Heart right ventricle (tissue), 16 donors: Measurements from ENCODE around the gene DESI2. TPM values are rescaled to one million over a fixed set of nuclear protein-coding genes. Genes with fewer than 3 reads are reported as not detected.

ENCODE experiments used
- ATAC-seq, 8 donors: fragments of 200-7000 bp; cut with Tn5 transposase; one replicate each; pipeline ENCODE4 v1.9.1; 2020; ENCODE audit warnings: mild to moderate bottlenecking in 8 of 8, moderate library complexity in 8 of 8, moderate number of reproducible peaks in 1 of 8
- DNase-seq, 2 donors: peaks; one replicate each; pipeline ENCODE4 v3.0.0-alpha.2; 2020
- H3K27ac ChIP-seq, 10 donors: fragments of 200-600 bp; sonication (generic) in 2 of 10; one replicate each; pipeline versions ENCODE4 v1.5.0 to v1.8.0; 2020 to 2022; ENCODE audit warnings: mild to moderate bottlenecking in 3 of 10
- H3K27me3 ChIP-seq, 7 donors: fragments of 200-600 bp; one replicate each; pipeline ENCODE4 v1.8.0; 2021 to 2022; ENCODE audit warnings: mild to moderate bottlenecking in 2 of 7
- H3K36me3 ChIP-seq, 9 donors: fragments of 200-600 bp; sonication (generic) in 1 of 9; one replicate each; pipeline versions ENCODE4 v1.5.0 to v1.8.0; 2020 to 2022; ENCODE audit warnings: mild to moderate bottlenecking in 2 of 9
- H3K4me1 ChIP-seq, 9 donors: fragments of 200-600 bp; sonication (generic) in 1 of 9; one replicate each; pipeline versions ENCODE4 v1.5.0 to v1.8.0; 2020 to 2022; ENCODE audit warnings: mild to moderate bottlenecking in 4 of 9
- H3K4me3 ChIP-seq, 10 donors: fragments of 200-600 bp; sonication (generic) in 2 of 10; one replicate each; pipeline versions ENCODE4 v1.5.0 to v1.8.0; 2020 to 2022; ENCODE audit warnings: mild to moderate bottlenecking in 7 of 10, moderate library complexity in 2 of 10
- H3K9me3 ChIP-seq, 11 donors: fragments of 200-600 bp in 10 of 11; sonication (generic) in 2 of 11; one replicate each; pipeline versions ENCODE4 v1.5.0 to v1.8.0; 2013 to 2022; ENCODE audit warnings: mild to moderate bottlenecking in 2 of 11, control low read depth in 1 of 11, moderate library complexity in 1 of 11
- WGBS, 2 donors: extraction: QIAGEN DNeasy Blood & Tissue Kit; methylation state at CpG; one replicate each; pipeline ENCODE4 v1.1.7; 2013; ENCODE audit warnings: inconsistent platforms in 1 of 2; 5-methylcytosine and 5-hydroxymethylcytosine counted together
- intact Hi-C, 10 donors: fragments of 100-400 bp; cut with DNase I; formaldehyde crosslinking; loops; one replicate each; pipeline versions ENCODE4 v1.11.1 to v1.14.2; 2022
- polyA plus RNA-seq, 2 donors: library from polyadenylated mRNA; stranded (reverse); fragments of 200-250 nt; gene quantifications; one replicate each; pipeline ENCODE4 v1.2.3, GENCODE V29; 2013
- total RNA-seq, 10 donors: library from RNA; stranded (reverse); fragmentation: NEBNext Ultra II Directional in 3 of 10; extraction: Animal tissue kit (Norgen Biotek cat#: 25700) in 3 of 10; gene quantifications; one replicate each; pipeline versions ENCODE4 v1.2.1 to v1.2.4, GENCODE V29; 2021 to 2023
- TF ChIP-seq, protein P1 (sequence below), 9 donors: fragments of 200-600 bp; sonication (generic) in 2 of 9; IDR thresholded peaks; one replicate each; pipeline versions ENCODE4 v1.5.0 to v1.8.0; 2021 to 2022; ENCODE audit warnings: antibody characterized with exemption in 9 of 9, mild to moderate bottlenecking in 5 of 9, moderate library complexity in 1 of 9
- donor health status: Arrhythmogenic right ventricular cardiomyopathy.
- donor health status: ischemic (EF 13 %, LVEDD 7.1; RV severe dilation, severe dysfunction).
- donor health status: healthy with polysubstance abuse.
- donor health status: DM: no; HTN: yes; CAD: no.
- donor health status: DM: no; HTN: no; CAD: no.
- donor health status: ischemic (EF 25% LVEDD 6.9; RV normal size, moderate dysfunction).
- donor health status: ischemic (EF 25% LVEDD 5.7; RV mildly dilated, moderate dysfunction).
- donor health status: healthy.
- donor health status: DM: yes; HTN: yes; CAD: no.
- donor health status: Ischemic cardiomyopathy.
- donor health status: ischemic (EF 35%, LVEDD 5.7; RV mildly dilated, moderate dysfunction).
- donor health status: nonischemic (EF 11% LVEDD 7.7; RV severe dilation, severe dysfunction).
- donor health status: DM: yes; HTN: yes; CAD: no.
- donor health status: PGD.
- donor health status: ischemic (EF 29% LVEDD 5.4; RV normal size, mild dysfunction).
- donor health status: nonischemic (EF 23%, LVEDD 6.1; RV moderate dilation, normal function).

DESI2 gene
- total and polyA plus RNA-seq, 12 donors = 11.7 to 24.0 (median 20.5) TPM

GRCh38 chr1:244645414-244645813 is 7.5 kb upstream of the DESI2 start:
- Histone ChIP-seq H3K9me3 (no peaks in the 10 kb centered on the region), H3K27me3 (peaks cover 0 to 3% (median 0%) of the 10 kb centered on the region in 7 donors), H3K4me3 (no peak overlapping the region), H3K4me1 (no peaks in the 10 kb centered on the region), H3K36me3 (no peaks in the 10 kb centered on the region), H3K27ac (no peak overlapping the region)
- 77 to 79% methylated on average over 6 of the region's 6 CpGs for WGBS, 2 donors
- no peak for ATAC-seq
- intact Hi-C loops = no loop called here
- DNase-seq = no peak
- TF ChIP-seq, protein P1, sequence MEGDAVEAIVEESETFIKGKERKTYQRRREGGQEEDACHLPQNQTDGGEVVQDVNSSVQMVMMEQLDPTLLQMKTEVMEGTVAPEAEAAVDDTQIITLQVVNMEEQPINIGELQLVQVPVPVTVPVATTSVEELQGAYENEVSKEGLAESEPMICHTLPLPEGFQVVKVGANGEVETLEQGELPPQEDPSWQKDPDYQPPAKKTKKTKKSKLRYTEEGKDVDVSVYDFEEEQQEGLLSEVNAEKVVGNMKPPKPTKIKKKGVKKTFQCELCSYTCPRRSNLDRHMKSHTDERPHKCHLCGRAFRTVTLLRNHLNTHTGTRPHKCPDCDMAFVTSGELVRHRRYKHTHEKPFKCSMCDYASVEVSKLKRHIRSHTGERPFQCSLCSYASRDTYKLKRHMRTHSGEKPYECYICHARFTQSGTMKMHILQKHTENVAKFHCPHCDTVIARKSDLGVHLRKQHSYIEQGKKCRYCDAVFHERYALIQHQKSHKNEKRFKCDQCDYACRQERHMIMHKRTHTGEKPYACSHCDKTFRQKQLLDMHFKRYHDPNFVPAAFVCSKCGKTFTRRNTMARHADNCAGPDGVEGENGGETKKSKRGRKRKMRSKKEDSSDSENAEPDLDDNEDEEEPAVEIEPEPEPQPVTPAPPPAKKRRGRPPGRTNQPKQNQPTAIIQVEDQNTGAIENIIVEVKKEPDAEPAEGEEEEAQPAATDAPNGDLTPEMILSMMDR (IDR thresholded peaks at IDR 0.05) = no peak

DNA sequence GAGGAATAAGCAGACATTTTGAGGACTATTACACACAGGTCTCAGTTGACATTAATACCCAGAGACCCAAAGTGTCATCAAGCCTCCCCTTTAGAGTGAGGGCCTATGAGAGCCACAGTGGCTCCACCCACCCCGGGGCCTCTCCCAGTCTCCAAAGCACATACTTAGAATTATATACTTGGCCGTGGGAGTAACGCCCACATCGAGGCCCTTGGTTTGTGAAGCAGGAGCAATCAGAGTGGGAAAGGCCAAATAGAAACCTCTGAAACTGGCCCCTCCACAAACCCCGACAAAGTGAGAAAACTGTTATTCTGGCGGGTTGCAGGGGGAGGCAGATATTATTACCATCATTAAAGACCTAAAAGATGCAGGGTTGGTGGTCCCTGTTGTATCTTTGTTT is 7.0 kb upstream of the DESI2 start:
- peaks cover 0 to 3% (median 0%) of the 10 kb centered on the region in 7 donors for H3K27me3 ChIP-seq

GRCh38 chr1:244647819-244648218 is 5.1 kb upstream of the DESI2 start:
- TF ChIP-seq, protein P1 (IDR thresholded peaks at IDR 0.05) = no peak
- 58 to 80% methylated on average over 6 of the region's 6 CpGs for whole genome bisulfite sequencing, 2 donors
- ATAC-seq = no peak
- intact Hi-C loops = no loop called here
- Histone ChIP-seq H3K27ac (no peak overlapping the region), H3K4me1 (peaks cover 0 to 6% (median 0%) of the 10 kb centered on the region in 9 donors), H3K4me3 (no peak overlapping the region), H3K27me3 (no peaks in the 10 kb centered on the region), H3K9me3 (no peaks in the 10 kb centered on the region), H3K36me3 (no peaks in the 10 kb centered on the region)
- no peak for DNase-seq

More for the DNA sequence above, 7.0 kb upstream of the DESI2 start:
- Histone ChIP-seq H3K9me3 (no peaks in the 10 kb centered on the region), H3K4me1 (no peaks in the 10 kb centered on the region), H3K27ac (no peak overlapping the region), H3K36me3 (no peaks in the 10 kb centered on the region), H3K4me3 (no peak overlapping the region)
- intact Hi-C loops = no loop called here
- WGBS, 2 donors = 69 to 74% methylated on average over 6 of the region's 6 CpGs
- TF ChIP-seq, protein P1 (IDR thresholded peaks at IDR 0.05) = no peak
- no peak for DNase-seq
- ATAC-seq = no peak

DNA sequence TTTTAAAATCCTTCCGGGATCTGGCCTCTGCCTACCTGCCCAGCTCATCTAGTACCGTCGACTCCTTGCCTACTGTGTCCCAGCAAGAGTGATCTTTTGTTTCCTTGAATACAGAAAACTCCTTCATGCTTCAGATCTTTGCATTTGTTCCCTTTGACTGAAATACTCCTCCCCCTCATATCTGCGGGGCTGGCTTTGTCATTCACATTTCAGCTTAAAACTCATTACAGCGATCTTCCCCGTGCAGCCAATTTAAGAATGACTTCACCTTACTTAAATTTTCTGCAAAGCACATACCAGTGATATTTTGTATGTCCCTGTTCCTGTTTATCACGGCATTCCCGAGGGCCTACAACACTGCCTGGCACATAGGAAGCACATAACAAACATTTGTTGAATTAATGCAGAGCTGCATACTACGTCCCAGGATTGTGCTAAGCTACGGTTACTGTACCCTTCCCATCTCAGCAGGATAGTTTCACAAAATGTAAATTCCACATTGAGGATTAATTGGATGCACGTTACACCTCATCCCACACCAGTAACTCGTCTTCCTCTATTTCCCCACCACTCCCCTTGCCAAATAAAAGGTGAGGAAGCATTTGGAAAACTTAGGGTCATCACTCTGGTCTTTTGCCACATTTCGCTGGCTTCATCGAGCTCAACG is 837 bp upstream of the DESI2 start:
- Histone ChIP-seq H3K27ac (peak overlapping the region in 9 of 10 donors; percentile 18 to 99 (median 92)), H3K4me3 (peak overlapping the region; percentile 37 to 97 (median 85)), H3K36me3 (peaks cover 0 to 6% (median 0%) of the 10 kb centered on the region in 9 donors), H3K9me3 (no peaks in the 10 kb centered on the region), H3K27me3 (no peaks in the 10 kb centered on the region), H3K4me1 (peaks cover 6 to 41% (median 32%) of the 10 kb centered on the region in 9 donors)
- TF ChIP-seq, protein P1 (IDR thresholded peaks at IDR 0.05) = no peak
- DNase-seq (no peak), ATAC-seq (no peak)
- intact Hi-C loops = loop anchor here in 7 of 10 donors (2.0 to 10.0 kb wide), 11 partner anchors 145 to 319 kb away; partner anchors contain the start of genes ADSS2 (in 4 of the 7), CATSPERE (in 1 of the 7), COX20 (in 1 of the 7) and HNRNPU (in 1 of the 7)
- WGBS, 2 donors = 37 to 40% methylated on average over 15 of the region's 15 CpGs
